M059J (cell line): Measurements from ENCODE around the gene MSL2. TPM values are rescaled to one million over a fixed set of nuclear protein-coding genes. Genes with fewer than 3 reads are reported as not detected.
"Not testable (repeated sequence)": the region's sequence is repeated elsewhere in the genome, so short reads cannot be mapped to it uniquely, and the experiment has no call there.

Experiments used
- DNase-seq: peaks from one replicate; pipeline ENCODE4 v3.0.0-alpha.2; 2012; ENCODE audit warnings: low read depth
- total RNA-seq: library from RNA; depleted of rRNA; stranded (reverse); fragments of >200 nt; shearing (Covaris generic); gene quantifications from 2 replicates; pipeline ENCODE4 v1.2.3, GENCODE V29; 2014

The MSL2 gene
- total RNA-seq, 1 experiment from 2014 or later = 17.5 TPM

DNA sequence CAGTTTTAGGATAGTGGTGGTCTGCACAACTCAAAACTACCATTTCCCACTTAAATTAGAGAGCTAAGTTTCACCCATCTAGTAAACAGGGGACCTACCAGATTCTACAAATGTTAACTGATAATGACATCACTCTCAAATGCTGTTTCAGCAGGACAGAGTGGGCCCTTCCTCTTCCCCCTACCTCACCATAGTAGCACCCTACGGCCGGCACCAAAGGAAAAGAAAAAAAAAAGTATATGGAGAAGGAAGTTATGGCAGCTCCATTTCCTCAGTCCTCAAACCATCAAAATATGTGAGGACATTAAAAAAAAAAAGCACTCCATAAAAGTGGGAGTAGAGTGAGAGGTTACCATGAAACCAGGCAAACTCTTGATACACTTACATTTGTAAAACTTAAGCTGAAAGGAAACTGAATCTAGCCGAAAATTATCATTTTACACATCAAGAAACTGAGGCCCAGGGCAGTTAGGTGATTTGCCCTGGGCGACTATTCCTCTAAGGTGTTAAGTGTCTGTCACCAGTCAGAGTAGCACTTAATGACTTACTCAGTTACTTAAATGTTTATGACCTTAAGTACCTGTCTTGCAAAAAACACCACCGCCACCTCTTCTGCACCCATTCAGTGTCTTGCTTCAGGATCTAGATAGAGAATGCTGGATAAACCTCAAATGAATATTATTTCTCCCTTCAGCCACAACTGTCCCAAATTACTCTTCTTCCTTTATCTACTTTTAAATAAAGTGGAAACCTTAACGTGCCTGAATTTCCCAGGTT, 2.7 kb downstream of the MSL2 start:
- DNase-seq = peak; percentile 45

DNA sequence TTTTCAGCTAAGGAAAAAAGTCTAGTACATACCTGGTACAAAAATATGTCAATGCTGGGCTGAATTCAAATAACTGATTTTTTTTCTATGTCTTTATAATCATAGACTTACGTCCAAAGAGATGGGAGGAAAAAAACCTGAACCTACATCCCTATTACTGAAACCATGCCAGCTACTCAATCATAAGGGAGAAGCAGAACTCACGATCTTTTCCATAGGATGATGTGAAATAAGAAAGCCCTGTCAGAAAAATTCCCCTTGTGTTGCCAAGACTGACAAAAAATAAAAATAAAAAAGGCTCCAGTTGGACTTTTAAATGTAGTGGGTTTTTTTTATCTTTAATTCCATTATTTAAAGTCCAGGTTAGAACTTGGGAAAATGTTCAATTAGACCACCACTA, 3.3 kb downstream of the MSL2 start:
- DNase-seq = peak; percentile 12

DNA sequence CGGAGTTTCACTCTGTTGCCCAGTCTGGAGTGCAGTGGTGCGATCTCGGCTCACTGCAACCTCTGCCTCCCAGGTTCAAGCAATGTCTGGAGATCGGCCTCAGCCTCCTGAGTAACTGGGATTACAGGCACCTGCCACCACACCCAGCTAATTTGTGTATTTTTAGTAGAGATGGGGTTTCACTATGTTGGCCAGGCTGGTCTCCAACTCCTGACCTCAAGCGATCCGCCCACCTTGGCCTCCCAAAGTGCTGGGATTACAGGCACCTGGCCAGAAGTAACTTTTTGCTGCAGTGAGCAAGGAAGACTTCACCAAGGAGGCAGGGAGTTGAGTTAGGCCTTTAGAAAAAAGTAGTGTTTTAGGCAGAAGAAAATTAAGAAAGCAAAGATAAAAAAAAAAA, 3.9 kb downstream of the MSL2 start:
- DNase-seq = peak; percentile 43

DNA sequence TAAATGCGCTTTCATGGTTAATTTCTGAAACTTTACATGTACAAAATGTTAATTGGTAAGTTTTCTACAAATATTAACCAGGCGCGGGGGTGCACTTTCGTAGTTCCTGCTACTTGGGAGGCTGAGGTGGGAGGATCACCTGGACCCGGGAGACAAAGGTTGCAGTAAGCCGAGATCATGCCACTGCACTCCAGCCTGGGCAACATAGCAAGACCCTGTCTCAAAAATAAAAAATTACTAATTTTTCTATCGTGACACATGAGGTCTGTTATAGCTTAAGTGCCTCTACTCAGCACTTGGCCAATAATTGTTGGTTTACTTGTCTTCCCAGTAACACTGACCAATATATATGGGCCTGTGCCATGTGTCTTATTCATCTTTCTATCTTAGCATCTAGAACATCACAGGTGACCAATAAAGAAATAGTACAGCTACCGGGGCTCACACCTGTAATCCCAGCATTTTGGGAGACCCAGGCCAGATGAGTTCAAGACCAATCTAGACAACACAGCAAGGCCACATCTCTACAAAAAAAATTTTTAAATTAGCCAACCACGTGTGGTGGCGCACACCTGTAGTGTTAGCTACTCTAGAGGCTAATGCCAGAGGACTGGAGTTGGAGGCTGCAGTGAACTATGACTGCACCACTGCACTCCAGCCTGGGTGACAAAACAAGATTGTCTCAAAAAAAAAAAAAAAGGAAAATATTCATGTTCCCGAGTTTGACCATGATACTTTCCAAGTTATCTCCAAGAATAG, 6.1 kb downstream of the MSL2 start:
- no peak for DNase-seq

DNA sequence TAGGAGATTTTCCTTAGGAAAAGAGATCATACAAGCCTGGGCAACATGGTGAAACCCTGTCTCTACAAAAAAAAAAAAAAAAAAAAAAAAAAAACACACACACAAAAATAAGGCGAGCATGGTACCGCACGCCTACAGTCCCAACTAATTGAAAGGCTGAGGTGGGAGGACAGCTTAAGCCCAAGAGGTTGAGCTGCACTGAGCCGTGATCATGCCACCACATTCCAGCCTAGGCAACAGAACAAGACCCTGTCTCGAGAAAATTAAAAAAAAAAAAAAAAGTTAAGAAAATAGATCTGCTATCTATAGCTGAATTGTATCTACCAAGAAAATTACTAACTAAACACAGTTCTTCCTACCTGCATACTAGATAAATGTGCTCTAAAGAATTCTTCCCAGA, 7.1 kb downstream of the MSL2 start:
- no peak for DNase-seq

DNA sequence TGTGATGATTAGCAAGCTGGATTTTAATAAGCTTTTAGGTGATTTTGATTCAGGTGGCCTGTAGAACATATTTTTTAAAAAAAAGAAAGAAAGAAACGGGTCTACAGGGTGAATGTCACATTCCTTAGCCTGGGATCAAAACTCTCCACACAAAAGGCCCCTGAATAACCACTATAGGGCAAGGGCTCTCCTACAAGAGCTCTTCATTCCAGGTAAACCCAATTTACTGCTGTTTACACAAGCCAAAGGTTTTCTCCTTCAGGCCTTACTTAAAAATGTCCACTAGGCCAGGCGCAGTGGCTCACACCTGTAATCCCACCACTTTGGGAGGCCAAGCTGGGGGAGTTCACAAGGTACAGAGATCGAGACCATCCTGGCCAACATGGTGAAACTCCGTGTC, 8.3 kb downstream of the MSL2 start:
- DNase-seq = no peak

DNA sequence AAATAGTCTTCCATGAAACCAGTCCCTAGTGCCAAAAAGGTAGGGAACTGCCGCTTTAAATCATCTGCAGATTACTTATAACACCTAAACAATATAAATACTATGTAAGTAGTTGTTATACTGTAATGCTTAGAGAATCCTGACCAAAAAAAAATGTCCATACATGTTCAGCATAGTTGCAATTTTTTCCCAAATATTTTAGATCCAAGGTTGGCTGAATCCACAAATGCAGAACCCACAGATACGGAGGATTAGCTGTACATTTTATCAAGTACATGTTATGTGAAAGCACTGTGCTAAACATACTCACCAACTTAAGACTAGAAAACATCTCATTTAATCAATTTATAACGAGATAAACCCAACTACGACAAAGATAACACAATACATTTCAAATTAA, 9.3 kb downstream of the MSL2 start:
- no peak for DNase-seq

DNA sequence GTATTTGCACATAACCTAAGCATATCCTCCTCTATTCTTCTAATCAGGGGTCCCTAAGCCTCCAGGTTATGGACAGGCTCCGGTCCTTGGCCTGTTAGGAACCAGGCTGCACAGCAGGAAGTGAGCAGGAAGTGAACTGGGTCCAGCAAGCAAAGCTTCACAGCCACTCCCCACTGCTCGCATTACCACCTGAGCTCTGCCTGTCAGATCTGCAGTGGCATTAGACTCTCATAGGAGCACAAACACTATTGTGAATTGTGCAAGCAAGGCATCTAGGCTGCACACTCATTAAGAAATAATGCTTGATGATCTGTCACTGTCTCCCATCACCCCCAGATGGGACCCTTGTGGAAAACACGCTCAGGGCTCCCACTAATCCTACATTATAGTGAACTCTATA, 9.8 kb downstream of the MSL2 start:
- DNase-seq = peak; percentile 29

DNA sequence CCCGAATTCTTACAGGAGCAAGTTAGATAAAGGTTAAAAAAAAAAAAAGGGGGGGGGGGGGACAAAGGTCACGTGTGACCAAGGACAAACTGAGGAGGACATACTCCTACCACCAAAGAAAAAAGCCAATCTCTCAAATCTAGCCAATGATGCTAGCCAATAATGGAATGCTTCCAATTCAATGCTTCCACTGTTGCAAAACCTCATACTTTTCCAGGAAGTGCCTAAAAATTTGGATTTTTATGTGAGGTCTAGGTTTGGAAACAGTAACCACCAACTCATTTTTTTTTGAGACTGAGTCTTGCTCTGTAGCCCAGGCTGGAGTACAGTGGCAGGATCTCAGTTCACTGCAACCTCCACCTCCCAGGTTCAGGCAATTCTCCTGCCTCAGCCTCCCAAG, 11.4 kb downstream of the MSL2 start:
- DNase-seq = peak; percentile 17

DNA sequence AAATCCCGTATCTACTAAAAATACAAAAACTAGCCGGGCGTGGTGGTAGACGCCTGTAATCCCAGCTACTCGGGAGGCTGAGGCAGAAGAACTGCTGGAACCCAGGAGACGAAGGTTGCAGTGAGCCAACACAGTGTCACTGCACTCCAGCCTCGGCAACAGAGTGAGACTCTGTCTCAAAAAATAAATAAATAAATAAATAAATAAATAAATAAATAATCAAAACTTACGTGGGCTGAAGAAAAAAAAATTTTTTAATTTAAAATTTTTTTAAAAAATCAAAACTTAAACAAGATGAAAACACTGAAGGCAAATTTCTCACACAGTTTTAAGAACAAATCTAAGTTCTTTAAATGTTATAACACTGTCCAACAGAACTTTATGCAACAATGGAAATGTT, 14.4 kb downstream of the MSL2 start:
- no peak for DNase-seq

DNA sequence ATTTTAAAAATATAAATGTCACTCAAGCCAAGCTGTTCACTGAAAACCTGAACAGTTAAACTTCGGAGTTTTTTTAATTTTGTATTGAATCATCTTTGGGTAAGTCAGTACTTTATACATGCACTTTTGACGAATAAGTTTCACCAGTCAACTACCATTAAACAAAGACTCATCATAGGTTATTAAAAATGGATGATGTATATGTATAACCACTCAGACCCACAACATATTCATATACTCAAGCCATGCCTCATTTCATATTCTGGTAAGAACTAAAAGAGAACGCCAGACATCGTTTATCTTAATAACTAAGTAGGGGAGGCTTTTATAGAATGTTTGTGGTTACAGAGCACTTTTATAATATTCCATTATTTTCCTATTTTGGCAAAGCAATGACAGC, 18.3 kb downstream of the MSL2 start:
- DNase-seq = no peak

DNA sequence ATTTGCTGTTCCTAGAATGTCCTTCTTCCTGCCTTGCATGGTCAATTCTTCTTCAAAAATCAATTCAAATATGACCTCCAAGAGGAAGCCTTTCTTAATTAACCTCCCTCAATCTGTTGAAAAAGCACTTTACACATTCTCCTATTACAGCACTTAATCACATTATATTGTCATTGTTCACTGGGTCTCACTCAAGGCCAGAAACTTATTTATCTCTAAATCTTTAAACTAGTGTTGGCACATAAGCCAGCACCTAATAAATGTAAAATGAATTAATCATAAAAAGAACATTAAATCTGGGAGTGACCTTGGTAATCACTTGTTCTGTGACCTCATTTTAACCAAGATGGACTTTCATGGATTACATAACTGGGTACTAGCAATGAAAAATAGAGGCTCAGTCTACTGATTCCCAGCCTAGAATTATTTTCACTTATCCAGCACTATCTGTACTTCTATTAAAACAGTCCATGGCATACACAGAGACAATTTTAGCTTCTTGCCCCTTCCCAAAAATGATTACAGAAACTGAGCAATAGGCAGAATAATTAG, 22.1 kb downstream of the MSL2 start:
- DNase-seq = no peak

DNA sequence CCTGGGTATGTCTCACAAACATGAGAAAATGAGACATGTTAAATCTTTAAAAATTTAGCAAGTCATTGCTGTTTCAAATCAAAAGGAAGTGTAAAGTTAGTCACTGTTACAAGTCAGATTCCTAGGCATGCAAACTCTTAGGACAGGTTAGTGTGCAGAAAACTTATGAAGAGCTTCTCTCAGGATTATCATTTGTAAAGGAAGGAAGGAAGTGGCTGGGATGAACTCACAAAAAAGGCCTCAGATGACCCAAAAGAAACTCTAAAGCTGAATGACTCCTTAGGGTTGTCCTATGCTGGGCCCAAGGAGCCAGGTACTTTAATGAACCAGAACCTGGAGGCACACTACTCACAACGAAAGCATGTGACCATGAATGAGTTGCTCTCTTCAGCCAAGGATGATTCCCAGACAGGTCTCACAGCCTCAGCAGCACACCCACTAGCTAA, 25.0 kb downstream of the MSL2 start:
- peak; percentile 72 for DNase-seq

DNA sequence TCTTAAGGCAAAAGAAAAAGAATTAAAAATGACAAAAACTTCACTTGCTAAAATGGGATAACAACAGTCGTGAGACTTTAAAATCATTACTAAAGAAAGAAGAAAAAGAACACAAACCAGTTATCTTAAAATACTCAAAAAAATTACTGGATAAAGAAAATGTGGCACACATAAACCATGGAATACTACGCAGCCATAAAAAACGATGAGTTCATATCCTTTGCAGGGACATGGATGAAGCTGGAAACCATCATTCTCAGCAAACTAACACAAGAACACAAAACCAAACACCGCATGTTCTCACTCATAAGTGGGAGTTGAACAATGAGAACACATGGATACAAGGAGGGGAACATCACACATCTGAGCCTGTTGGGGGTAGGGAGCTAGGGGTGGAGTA, 27.9 kb downstream of the MSL2 start:
- not testable (repeated sequence) for DNase-seq

DNA sequence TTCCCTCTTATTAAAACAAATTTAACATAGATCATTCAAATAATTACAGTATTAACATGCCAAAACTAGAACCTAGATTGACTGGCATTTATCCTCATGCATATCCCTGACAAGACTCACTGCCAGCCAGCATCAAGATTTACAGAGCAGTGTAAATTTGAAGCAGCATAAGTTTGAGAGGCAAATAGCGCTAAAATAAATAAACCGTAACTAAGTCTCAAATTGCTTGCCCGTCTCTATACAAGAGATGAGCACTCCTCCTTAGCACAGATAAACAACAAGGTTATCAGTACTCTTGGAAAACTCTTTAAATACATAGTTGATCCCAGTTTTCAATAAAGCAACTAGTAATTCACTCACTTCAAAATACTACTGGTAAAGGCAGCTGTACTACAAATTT, 29.6 kb downstream of the MSL2 start:
- DNase-seq = no peak

DNA sequence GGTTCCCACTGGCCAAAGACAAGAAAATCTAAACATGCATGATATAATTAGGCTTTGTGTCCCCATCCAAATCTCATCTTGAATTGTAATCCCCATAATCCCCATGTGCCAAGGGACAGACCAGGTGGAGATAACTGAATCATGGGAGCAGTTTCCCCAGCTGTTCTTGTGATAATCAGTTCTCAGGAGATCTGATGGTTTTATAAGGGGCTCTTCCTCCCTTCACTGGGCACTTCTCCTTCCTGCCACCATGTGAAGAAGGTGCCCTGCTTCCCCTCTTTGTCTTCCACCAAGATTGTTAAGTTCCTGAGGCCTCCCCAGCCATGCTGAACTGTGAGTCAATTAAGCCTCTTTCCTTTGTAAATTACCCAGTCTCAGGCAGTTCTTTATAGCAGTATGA, 32.5 kb downstream of the MSL2 start:
- not testable (repeated sequence) for DNase-seq

DNA sequence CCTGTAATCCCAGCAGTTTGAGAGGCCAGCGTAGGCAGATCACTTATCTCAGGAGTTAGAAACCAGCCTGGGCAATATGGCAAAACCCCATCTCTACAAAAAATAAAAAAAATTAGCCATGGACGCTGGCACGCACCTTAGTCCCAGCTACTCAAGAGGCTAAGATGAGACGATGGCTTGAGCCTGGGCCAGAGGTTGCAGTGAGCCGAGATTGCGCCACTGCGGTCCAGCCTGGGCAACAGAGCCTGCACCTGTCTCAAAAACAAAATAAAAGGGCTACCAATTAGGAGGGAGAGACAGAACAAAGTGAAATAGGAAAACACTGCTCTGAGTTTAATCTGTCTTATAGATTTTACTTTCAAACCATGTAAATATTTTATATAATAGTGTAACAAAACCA, 33.8 kb downstream of the MSL2 start:
- DNase-seq = no peak

DNA sequence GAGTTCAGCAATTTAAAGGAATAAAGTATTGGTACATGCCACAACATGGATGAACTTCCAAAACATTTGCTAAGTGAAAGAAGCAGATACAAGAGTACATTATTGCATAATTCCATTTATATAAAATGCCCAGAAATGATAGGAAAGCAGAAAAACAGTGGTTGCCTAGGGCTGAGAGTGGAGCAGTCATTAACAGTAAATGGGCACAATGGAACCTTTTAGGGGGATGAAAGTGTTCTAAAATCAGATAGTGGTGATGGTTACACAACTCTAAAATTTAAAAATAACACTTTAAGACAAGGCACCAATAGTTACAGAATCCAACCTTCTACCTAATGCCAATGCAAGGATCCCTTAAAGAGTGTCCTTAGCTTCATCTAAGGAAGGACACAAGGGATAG, 34.6 kb downstream of the MSL2 start:
- DNase-seq = no peak

DNA sequence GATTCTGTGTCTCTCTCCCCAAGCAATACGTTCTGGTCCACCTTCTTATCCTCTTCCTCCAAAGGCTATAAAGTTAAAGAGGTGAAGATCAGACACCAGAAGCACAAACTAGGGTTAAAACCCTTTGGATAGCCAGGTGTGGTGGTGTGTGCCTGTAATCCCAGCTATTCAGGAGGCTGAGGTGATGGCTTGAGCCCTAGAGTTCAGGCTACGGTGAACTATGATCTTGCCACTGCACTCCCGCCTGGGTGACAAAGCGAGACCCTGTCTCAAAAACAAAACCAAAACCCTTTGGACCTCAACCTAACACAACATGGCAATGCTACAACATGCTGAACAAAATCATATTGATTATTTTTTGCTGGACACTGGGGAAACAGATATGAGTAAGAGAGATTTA, 43.2 kb downstream of the MSL2 start:
- no peak for DNase-seq

DNA sequence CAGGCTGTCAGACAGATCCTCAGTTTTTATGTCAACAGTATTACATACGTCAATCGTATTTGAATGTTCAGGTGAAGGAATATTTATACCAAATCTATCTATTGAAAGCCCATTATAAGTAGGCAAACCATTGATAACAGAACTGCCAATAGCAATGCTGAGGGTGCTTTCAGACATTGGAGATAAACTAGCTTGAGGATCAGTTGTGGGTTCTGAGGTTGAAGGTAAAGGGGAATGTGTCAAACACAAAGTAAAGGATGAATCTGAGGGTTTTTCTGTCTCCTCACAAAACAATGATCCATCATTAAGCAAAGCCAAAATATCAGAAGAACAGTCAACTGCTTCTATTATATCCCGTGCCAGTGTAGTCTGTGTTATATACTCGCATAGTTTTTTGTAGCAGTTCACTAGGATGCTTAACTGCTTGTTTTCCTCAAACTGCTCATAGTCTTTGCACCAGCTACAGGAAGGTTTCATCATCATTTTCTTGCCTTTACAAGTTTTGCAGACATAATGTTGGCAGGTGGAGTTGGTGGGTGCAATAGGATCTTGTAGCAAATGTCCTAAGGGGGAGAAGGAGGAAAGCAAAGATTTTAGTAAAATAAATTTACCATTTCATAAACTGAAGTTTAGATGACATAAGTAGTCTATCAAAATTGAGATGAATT, 43.8 kb downstream of the MSL2 start:
- DNase-seq = no peak

DNA sequence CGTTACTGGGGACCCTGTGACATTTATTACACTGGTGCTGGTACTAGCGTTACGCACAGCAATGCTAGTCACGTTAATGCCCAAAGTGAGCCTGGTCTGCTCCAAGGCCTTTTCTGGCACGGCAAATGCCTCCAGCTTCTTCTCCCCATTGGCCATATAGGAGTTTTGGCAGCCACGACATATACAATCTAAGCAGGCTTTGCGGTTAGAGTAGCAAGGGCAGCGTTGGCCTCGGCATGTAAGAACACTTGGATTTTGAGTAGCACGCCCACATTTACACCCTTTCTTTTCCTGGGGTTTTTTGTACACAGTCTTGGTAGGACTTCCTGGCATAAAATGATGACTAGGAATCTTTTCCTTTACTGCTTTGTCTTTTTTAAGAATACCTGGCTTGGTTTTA, 44.9 kb downstream of the MSL2 start:
- no peak for DNase-seq

DNA sequence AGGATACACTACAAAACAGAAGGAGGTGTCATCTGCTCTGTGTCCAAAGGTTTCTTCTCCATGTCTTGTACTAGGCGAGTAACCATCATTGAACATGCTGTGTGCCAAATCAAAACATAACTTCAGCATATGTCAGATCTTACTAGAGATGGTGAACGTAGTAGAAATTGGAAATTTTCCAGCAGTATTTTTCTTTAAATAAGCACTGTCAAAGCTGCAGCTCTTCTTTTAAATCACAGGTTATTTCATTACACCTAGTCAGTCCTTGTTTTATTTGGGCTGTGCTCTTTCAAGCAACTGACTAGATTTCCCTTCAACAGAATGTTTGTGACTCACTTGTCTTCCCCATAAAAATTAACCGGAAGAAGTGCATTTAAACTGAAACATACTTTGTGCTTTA, 46.5 kb downstream of the MSL2 start:
- DNase-seq = peak; percentile 73
